Mammary epithelial cell (primary cell): Measurements from ENCODE around the gene KIT.

ENCODE experiments used
- EZH2 ChIP-seq: IDR thresholded peaks from 2 replicates; pipeline ENCODE4 v1.6.1; 2012; ENCODE audit warnings: low read length, inconsistent platforms, borderline replicate concordance
- TF ChIP-seq, protein P1 (sequence below), 2 donors: IDR thresholded peaks in 1 of 2; conservative IDR thresholded peaks in 1 of 2; 2 replicates each; pipeline ENCODE4 v1.5.1; 2011 to 2012; ENCODE audit warnings: inconsistent platforms in 2 of 2, low read length in 2 of 2, mild to moderate bottlenecking in 2 of 2, control low read depth in 1 of 2, low read depth in 1 of 2; ENCODE audit not compliant: insufficient read depth in 1 of 2; ENCODE audit errors: extremely low read depth in 1 of 2

DNA sequence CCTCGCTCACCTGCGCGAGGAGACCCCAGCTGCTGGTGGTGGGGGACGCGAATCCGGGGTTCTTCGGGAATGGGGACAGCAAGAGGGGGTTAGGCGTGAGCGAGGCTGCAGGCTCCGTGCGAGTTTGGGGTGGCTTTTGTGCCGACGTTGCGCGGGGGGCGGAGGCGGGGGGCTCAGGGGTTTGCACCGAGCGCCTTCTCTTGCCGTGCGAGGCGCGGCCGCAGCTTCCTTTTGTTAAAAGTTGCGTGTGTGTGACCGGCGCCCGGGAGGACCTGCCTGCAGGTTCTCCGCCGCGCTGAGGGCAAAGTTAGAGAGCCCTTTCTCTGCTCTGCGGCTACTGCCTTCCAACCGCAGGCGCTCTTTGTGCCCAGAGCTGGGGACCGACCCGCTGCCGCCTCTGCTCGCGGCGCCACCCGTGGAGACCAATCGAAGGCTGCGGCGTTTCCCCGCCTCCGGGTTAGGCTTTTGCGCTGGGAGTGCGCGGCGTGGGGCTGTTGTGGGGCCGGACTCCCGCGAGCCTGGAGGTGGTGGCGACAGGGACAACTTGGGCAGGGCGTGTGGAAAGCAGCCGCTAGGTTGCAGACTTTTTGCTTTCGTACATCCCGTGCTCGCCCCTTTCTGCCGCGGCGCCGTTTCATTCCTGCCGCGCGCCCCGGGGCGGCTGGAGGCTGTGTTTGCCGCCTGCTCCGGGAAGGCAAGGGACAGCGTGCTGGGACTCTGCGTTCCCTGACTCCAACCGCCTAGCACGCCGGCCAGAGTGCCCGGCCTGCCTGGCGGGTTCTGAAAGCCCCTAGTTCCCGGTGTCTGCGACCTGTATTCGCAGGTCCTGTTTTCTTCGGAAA lies 716 bp downstream of the KIT start:
- TF ChIP-seq, protein P1, sequence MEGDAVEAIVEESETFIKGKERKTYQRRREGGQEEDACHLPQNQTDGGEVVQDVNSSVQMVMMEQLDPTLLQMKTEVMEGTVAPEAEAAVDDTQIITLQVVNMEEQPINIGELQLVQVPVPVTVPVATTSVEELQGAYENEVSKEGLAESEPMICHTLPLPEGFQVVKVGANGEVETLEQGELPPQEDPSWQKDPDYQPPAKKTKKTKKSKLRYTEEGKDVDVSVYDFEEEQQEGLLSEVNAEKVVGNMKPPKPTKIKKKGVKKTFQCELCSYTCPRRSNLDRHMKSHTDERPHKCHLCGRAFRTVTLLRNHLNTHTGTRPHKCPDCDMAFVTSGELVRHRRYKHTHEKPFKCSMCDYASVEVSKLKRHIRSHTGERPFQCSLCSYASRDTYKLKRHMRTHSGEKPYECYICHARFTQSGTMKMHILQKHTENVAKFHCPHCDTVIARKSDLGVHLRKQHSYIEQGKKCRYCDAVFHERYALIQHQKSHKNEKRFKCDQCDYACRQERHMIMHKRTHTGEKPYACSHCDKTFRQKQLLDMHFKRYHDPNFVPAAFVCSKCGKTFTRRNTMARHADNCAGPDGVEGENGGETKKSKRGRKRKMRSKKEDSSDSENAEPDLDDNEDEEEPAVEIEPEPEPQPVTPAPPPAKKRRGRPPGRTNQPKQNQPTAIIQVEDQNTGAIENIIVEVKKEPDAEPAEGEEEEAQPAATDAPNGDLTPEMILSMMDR (conservative IDR thresholded peaks at IDR 0.05 in 1 of 2, IDR thresholded peaks at IDR 0.05 in 1 of 2; ENCODE audit: extremely low read depth in 1 of 2, insufficient read depth in 1 of 2, low read depth in 1 of 2, low read length in 2 of 2) = peak in 1 of 2 donors; percentile 21
- no peak for TF ChIP-seq EZH2
